T-helper 2 cell (primary cell): Measurements from ENCODE around the gene P3H4.

Experiments used
- DNase-seq, 5 experiments: peaks; one replicate each; pipeline versions ENCODE4 v3.0.0 to v3.0.0-alpha.2; 2012 to 2022

The P3H4 gene

DNA sequence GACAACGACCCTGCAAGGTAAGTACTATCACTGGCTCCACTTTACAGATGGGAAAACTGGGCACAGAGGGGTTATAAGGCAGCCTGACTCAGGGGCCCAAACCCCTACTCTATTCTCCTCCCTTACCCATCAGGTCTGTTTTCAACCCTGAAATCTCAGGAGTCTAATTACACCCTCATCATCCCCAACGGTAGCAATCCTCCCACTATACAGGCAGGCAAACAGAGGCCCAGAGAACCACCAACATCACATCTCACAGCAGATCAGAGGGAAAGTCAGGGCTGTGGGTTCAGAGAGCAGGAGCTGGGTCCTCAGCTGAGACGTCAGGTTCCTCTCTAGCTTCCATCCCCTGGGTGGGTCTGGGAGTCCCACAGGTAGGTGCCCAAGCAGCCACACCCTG, 41.8 kb downstream of the P3H4 start:
- DNase-seq: no peak

DNA sequence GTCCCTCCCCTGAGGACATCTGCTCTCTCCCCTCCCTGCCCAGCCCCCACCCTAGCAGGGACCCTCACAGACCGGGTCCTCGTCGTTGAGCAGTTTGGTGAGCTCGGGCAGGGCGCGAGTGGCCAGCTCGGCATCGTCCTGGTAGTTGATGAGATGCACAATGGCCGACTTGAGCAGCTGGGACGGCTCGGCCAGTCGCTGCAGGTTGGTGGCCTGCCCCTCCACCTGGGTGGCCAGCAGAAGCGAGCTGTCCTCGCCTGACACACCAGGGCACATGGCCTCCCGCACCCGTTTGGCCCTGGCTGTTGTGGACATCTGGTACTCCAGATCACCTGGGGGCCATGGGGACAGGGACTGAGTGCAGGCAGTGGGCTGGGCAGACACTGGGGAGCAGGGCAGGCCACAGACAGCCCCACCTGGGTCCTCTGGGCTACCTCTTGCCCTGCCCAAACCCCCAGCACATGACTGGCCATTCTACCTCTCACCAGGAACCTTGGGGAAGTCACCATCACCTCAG, 42.3 kb downstream of the P3H4 start:
- no peak for DNase-seq

DNA sequence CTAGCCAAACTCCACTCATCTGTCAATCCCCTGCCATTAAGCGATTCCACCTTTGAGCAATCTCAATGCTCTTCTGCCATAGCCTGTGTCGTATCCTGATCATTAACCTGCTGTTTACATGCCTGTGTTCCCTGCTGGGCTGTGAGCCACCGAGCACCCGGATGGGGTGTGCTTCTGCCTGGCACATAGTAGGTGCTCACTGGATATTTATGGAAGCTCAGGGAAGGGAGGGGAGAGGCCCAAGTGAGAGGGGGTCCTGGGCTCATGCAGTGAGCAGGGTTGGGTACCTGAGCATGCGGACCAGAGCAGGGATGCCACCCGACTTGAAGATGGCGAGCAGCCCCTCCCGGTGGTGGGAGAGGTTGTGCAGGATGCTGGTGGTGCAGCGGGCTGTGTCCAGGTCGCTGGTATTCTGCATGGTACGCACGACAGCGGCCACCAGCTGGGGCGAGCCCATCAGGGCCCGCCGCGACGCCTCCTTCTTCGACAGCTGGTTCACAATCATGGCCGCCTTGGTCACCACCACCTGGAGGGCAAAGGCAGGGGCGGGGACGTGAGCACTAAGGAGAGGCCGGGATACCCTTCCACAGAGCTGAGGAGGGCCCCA, 43.0 kb downstream of the P3H4 start:
- DNase-seq: no peak

DNA sequence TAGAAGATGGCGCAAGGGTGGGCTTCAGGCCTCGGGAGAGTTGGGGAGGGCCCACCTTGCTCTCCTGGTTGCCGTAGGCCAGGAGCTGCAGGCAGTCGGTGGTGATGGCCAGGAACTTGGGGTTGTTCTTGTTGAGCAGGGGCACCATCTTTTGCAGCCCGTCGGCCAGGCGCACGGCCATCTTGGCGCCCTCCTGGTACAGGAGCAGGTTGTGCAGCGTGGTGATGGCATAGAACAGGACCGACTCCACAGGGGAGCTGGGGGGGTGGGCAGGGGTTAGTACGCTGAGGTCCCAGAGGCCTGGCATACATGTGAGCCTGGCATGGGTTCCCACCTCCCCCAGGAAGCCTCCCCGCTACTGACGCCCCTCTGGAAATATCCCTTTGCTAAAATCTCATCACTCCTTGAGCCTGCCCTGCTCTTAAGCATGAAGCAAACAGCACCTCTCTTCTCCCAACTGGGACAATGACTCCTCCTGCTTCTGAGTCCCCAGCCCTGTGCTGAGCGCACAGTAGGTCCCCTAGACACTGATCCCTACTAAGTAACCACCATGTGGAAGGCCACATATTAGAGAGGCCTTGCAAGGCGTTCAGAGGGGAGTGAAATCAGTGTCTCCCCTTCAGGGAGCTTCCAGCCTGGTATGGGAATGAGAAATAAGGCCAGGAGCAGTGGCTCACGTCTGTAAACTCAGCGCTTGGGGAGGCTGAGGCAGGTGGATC, 44.3 kb downstream of the P3H4 start:
- DNase-seq: no peak

DNA sequence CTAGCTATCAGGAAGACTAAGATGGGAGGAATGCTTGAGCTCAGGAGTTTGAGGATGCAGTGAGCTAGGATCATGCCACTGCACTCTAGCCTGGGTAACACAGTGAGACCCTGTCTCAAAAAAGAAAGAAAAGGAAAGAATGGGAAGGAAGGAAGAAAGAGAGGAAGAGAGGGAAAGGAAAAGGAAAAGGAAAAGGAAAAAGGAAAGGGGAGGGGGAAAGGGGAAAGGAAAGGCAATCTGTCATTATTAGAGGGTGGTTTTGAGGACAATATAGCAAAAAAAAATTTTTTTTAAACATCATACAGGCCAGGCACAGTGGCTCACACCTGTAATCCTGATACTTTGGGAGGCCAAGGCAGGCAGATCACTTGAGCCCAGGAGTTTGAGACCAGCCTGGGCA, 45.6 kb downstream of the P3H4 start:
- no peak for DNase-seq

DNA sequence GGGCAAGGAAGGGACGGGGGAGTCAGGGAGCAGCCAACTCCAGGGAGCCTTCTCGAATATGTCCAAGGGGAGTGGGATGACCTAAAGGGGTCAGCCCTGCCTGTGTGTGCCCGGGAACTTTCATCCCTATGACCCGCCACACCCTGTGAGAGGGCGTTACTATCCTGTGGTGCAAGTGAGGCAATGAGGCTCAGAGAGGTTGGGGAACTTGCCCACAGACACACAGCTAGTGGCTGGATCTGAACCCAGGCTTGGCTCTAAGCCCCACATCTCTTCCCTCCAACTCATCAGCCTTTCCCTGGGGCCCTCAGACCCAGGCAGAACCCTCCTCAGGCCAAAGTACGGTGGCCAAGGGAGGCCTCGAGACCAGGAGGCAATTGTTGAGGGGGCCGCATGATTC, 48.4 kb downstream of the P3H4 start:
- no peak for DNase-seq

DNA sequence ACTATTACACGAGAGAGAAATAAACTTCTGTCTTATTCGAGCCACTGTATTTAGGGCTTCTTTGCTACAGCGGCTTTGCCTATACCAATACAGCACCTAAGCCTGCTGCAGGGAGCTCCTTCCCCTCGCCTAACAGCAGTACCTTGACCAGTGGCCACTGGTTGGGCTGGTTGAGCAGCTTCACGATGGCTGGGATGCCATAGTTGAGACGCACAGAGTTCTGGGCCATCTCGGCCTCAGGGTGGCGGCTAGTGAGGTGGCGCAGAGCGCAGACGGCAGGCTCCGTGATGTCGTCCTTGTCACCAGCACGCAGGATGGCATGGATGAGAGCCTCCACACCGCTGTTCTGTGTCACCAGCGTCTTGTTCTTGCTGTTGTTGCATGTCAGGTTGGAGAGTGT, 48.9 kb downstream of the P3H4 start:
- no peak for DNase-seq

DNA sequence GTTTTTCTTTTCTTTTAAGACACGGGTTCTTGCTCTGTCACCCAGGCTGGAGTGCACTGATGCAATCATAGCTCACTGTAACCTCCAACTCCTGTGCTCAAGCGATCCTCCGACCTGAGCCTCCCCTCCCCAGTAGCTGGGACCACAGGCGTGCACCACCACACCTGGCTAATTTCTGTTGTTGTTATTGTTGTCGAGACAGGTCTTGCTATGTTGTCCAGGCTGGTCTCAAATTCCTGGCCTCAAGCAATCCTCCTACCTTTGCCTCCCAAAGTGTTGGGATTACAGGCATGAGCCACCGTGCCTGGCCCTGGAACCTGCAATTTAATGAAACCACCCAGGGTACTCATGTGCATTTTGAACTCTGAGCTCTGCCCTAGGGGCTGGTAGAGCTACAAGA, 49.4 kb downstream of the P3H4 start:
- no peak for DNase-seq

DNA sequence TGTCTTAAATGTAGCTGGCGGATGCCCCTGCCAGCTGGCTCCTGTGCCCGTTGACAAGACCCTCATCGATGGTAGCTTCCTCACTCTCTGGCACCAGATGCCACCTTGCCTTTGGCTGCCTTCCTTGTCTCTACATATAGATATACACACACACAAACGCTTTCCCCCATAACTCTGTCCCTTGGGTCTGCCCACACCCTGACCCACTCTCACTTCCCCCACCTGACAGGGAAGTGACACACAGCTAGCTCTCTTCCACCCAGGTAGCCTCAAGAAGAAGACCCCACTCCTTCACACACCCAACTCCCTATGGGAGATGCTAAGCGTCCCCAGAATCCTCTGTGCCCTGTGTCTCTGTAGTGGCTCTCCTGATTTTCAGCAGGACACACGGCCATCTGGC, 50.9 kb downstream of the P3H4 start:
- DNase-seq: no peak

DNA sequence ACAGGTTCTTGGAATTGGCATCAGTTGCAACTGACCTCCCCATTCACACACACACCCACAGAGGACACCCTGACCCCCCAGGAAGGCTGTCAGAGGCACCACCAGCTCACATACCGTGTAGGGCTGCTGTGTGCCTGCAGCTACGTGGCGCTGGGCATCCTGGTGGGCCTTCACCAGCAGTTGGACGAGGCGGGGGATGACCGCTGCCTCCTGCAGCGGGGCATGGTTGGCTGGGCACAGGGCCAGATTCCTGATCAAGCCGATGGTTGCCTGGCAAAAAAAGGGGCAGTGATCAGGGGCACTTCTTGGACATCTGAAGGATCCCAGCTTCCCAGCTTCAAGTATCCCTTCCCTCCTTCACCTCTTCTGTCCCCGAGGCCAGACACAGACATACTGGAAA, 53.1 kb downstream of the P3H4 start:
- DNase-seq: no peak

DNA sequence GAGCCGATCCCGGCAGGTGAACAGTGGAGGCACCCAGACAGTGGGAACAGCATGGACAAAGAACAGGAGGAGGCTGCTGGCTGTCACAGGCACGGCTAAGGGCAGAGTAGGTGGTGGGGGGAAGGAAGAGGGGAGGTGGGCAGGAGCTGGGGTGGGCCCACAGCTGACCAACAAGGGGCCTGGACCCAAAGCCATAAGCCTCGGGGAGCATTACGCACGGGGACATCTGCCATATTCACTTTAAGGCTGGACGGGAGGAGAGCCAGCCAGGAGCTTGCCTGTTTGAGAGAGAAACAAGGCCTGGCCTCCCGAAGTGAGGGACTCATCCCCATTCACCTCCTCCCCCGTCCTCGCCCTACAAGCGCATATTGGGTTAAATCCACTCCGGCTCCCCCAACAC, 57.7 kb downstream of the P3H4 start:
- no peak for DNase-seq
